ENCODE measurements around the gene SLC47A2. TPM values are rescaled to one million over a fixed set of nuclear protein-coding genes. Genes with fewer than 3 reads are reported as not detected.
A peak's percentile ranks its signal among the peaks of the same experiment; 100 is the strongest.

The SLC47A2 gene
- total RNA-seq, 1 donor from 2014 or later, result 0.74 TPM

GRCh38 chr17:19708431-19709175 lies 7.8 kb downstream of the SLC47A2 start:
- no peaks in the 10 kb centered on the region for H3K36me3 ChIP-seq
- no peak for DNase-seq (ENCODE audit: extremely low spot score in 2 of 2)
- H3K4me1 ChIP-seq, result peaks cover 26% of the 10 kb centered on the region
- H3K9me3 ChIP-seq, result no peaks in the 10 kb centered on the region
- no peaks in the 10 kb centered on the region for H3K27me3 ChIP-seq
- TF ChIP-seq POLR2A (IDR thresholded peaks at IDR 0.05) (no peak), POLR2AphosphoS5 (IDR thresholded peaks at IDR 0.05; ENCODE audit: insufficient read depth in 1 of 2, low read depth in 1 of 2) (no peak), CTCF (IDR thresholded peaks at IDR 0.05) (no peak)
- intact Hi-C loops (cut with DNase I), result no loop called here
- H3K4me3 ChIP-seq, result no peak overlapping the region
- H3K27ac ChIP-seq, result peak overlapping the region; percentile 36

- TF ChIP-seq POLR2AphosphoS5 (IDR thresholded peaks at IDR 0.05; ENCODE audit: insufficient read depth in 1 of 2, low read depth in 1 of 2), result no peak
- no peak for TF ChIP-seq CTCF (IDR thresholded peaks at IDR 0.05)
- TF ChIP-seq POLR2A (IDR thresholded peaks at IDR 0.05), result no peak
- DNase-seq (ENCODE audit: extremely low spot score in 2 of 2), result no peak
- Histone ChIP-seq H3K27ac (peak overlapping the region; percentile 36), H3K4me3 (no peak overlapping the region), H3K9me3 (no peaks in the 10 kb centered on the region), H3K36me3 (no peaks in the 10 kb centered on the region), H3K4me1 (peaks cover 31% of the 10 kb centered on the region), H3K27me3 (no peaks in the 10 kb centered on the region)
- intact Hi-C loops (cut with DNase I), result no loop called here
These were observed 8.6 kb downstream of the SLC47A2 start for GRCh38 chr17:19707728-19708221.

- no peak for DNase-seq (ENCODE audit: extremely low spot score in 2 of 2)
- no peaks in the 10 kb centered on the region for H3K27me3 ChIP-seq
- TF ChIP-seq POLR2AphosphoS5 (IDR thresholded peaks at IDR 0.05; ENCODE audit: insufficient read depth in 1 of 2, low read depth in 1 of 2), result no peak
- no peak for TF ChIP-seq POLR2A (IDR thresholded peaks at IDR 0.05)
- no peak for TF ChIP-seq CTCF (IDR thresholded peaks at IDR 0.05)
- H3K27ac ChIP-seq, result no peak overlapping the region
- H3K36me3 ChIP-seq, result no peaks in the 10 kb centered on the region
- intact Hi-C loops (cut with DNase I), result no loop called here
- no peak overlapping the region for H3K4me3 ChIP-seq
- H3K4me1 ChIP-seq, result peaks cover 36% of the 10 kb centered on the region
- no peaks in the 10 kb centered on the region for H3K9me3 ChIP-seq
These were observed 9.3 kb downstream of the SLC47A2 start for GRCh38 chr17:19706791-19707727.

- Histone ChIP-seq H3K36me3 (no peaks in the 10 kb centered on the region), H3K27ac (no peak overlapping the region), H3K27me3 (no peaks in the 10 kb centered on the region), H3K9me3 (no peaks in the 10 kb centered on the region), H3K4me3 (no peak overlapping the region), H3K4me1 (peaks cover 36% of the 10 kb centered on the region)
- intact Hi-C loops (cut with DNase I), result no loop called here
- TF ChIP-seq CTCF (IDR thresholded peaks at IDR 0.05) (no peak), POLR2AphosphoS5 (IDR thresholded peaks at IDR 0.05; ENCODE audit: insufficient read depth in 1 of 2, low read depth in 1 of 2) (no peak), POLR2A (IDR thresholded peaks at IDR 0.05) (no peak)
- no peak for DNase-seq (ENCODE audit: extremely low spot score in 2 of 2)
These were observed 10.3 kb downstream of the SLC47A2 start for GRCh38 chr17:19705771-19706770.

Data from vagina (tissue), 2 donors.